Measurements from ENCODE around the gene ZNF853. TPM values are rescaled to one million over a fixed set of nuclear protein-coding genes. Genes with fewer than 3 reads are reported as not detected.

ZNF853 gene
- total RNA-seq, result 1 to 10 TPM in 3 of 4 donors, under 1 TPM in 1; 0.61 to 9.3 (median 2.1) TPM

GRCh38 chr7:6614953-6615722 is at the start of gene ZNF853:
Gene ZNF853, plus strand, starts transcription at chr7:6615610. Its CDS starts 565 bp downstream, at chr7:6616175.
- intact Hi-C loops (cut with DNase I), result no loop called here
- no peak for DNase-seq
- WGBS, 2 donors, result 26 to 28% methylated on average over 4 to 8 of the region's 91 CpGs
- Histone ChIP-seq H3K27me3 (peaks cover 0 to 29% (median 0%) of the 10 kb centered on the region in 4 donors), H3K4me3 (peak within 1 kb of the TSS; percentile 43 to 83 (median 62)), H3K27ac (peak within 1 kb of the TSS in 2 of 4 donors; percentile 42 to 55), H3K9me3 (no peaks in the 10 kb centered on the region), H3K36me3 (no peaks in the 10 kb centered on the region), H3K4me1 (peaks cover 0 to 22% (median 8%) of the 10 kb centered on the region in 3 donors)
- no peak for TF ChIP-seq CTCF (IDR thresholded peaks at IDR 0.05)
- no peak for TF ChIP-seq POLR2A (IDR thresholded peaks at IDR 0.05)

- no peak for TF ChIP-seq POLR2A (IDR thresholded peaks at IDR 0.05)
- TF ChIP-seq CTCF (IDR thresholded peaks at IDR 0.05), result no peak
- Histone ChIP-seq H3K36me3 (no peaks in the 10 kb centered on the region), H3K9me3 (no peaks in the 10 kb centered on the region), H3K4me1 (no peaks in the 10 kb centered on the region), H3K27me3 (peaks cover 0 to 10% (median 0%) of the 10 kb centered on the region in 4 donors), H3K4me3 (no peak overlapping the region), H3K27ac (no peak overlapping the region)
- DNase-seq, result no peak
- intact Hi-C loops (cut with DNase I), result no loop called here
- WGBS, 2 donors, result 74 to 75% methylated on average over 2 to 3 of the region's 4 CpGs
Measured at GRCh38 chr7:6565655-6566054, 49.8 kb upstream of the ZNF853 start.

- 65 to 87% methylated on average over 2 to 3 of the region's 3 CpGs for WGBS, 2 donors
- no peaks in the 10 kb centered on the region for H3K4me1 ChIP-seq
- H3K4me3 ChIP-seq, result no peak overlapping the region
- H3K27ac ChIP-seq, result no peak overlapping the region
- H3K9me3 ChIP-seq, result no peaks in the 10 kb centered on the region
- DNase-seq, result no peak
- peaks cover 0 to 10% (median 0%) of the 10 kb centered on the region in 4 donors for H3K27me3 ChIP-seq
- intact Hi-C loops (cut with DNase I), result no loop called here
- TF ChIP-seq POLR2A (IDR thresholded peaks at IDR 0.05), result no peak
- TF ChIP-seq CTCF (IDR thresholded peaks at IDR 0.05), result no peak
- no peaks in the 10 kb centered on the region for H3K36me3 ChIP-seq
Measured at GRCh38 chr7:6567886-6568285, 47.5 kb upstream of the ZNF853 start.

- peaks cover 0 to under 1% (median 0%) of the 10 kb centered on the region in 3 donors for H3K4me1 ChIP-seq
- no peak for TF ChIP-seq CTCF (IDR thresholded peaks at IDR 0.05)
- no peak for TF ChIP-seq POLR2A (IDR thresholded peaks at IDR 0.05)
- H3K4me3 ChIP-seq, result no peak overlapping the region
- intact Hi-C loops (cut with DNase I), result no loop called here
- H3K27me3 ChIP-seq, result peaks cover 0 to 10% (median 0%) of the 10 kb centered on the region in 4 donors
- H3K9me3 ChIP-seq, result no peaks in the 10 kb centered on the region
- 61 to 63% methylated on average over 6 to 7 of the region's 7 CpGs for WGBS, 2 donors
- DNase-seq, result no peak
- no peak overlapping the region for H3K27ac ChIP-seq
- H3K36me3 ChIP-seq, result no peaks in the 10 kb centered on the region
Measured at GRCh38 chr7:6571160-6571779, 44.1 kb upstream of the ZNF853 start.
